Endothelial cell of hepatic sinusoid (primary cell): ENCODE results near the gene TICAM1.

Source experiments
- in situ Hi-C: cut with HindIII; loops from 2 replicates; pipeline ENCODE4 v1.10.0; 2017; ENCODE audit warnings: low sequenced_read_pairs

The TICAM1 gene

GRCh38 chr19:4773047-4773640 lies 58.4 kb downstream of the TICAM1 start:
- in situ Hi-C loops: no loop called here

GRCh38 chr19:4772566-4772965 lies 58.9 kb downstream of the TICAM1 start:
- in situ Hi-C loops: no loop called here

- in situ Hi-C loops: loop anchor here (5.0 kb wide), 1 partner anchor 33 kb away; no protein-coding TSS in a partner anchor
Measured at GRCh38 chr19:4768934-4769777, 62.4 kb downstream of the TICAM1 start.
